Liver (tissue), 9 donors: Measurements from ENCODE around the gene METTL14. TPM values are rescaled to one million over a fixed set of nuclear protein-coding genes. Genes with fewer than 3 reads are reported as not detected.

Experiments used
- DNase-seq: peaks from one replicate; pipeline ENCODE4 v3.0.0-alpha.2; 2017; ENCODE audit warnings: low spot score
- H3K27ac ChIP-seq, 2 donors: one replicate each; pipeline ENCODE4 v1.7.0; 2013; ENCODE audit warnings: inconsistent platforms in 2 of 2, low read length in 2 of 2, control low read depth in 1 of 2, low read depth in 1 of 2, mild to moderate bottlenecking in 1 of 2
- H3K27me3 ChIP-seq, 4 donors: one replicate each; pipeline versions ENCODE4 v1.6.1 to v1.7.0; 2013; ENCODE audit warnings: low read length in 3 of 4, inconsistent platforms in 1 of 4, mild to moderate bottlenecking in 1 of 4, moderate library complexity in 1 of 4; ENCODE audit not compliant: control insufficient read depth in 4 of 4, insufficient read depth in 4 of 4
- H3K36me3 ChIP-seq, 4 donors: one replicate each; pipeline versions ENCODE4 v1.6.1 to v1.7.0; 2013; ENCODE audit warnings: low read length in 3 of 4, mild to moderate bottlenecking in 3 of 4, low read depth in 1 of 4, moderate library complexity in 1 of 4; ENCODE audit not compliant: control insufficient read depth in 4 of 4, insufficient read depth in 3 of 4
- H3K4me1 ChIP-seq, 4 donors: one replicate each; pipeline versions ENCODE4 v1.6.1 to v1.7.0; 2013; ENCODE audit warnings: low read length in 3 of 4, mild to moderate bottlenecking in 3 of 4, moderate library complexity in 1 of 4; ENCODE audit not compliant: control insufficient read depth in 4 of 4, insufficient read depth in 4 of 4
- H3K4me3 ChIP-seq, 3 donors: one replicate each; pipeline versions ENCODE4 v1.6.1 to v1.7.0; 2013; ENCODE audit warnings: low read length in 3 of 3, control low read depth in 1 of 3, low read depth in 1 of 3, mild to moderate bottlenecking in 1 of 3
- H3K9ac ChIP-seq, 2 donors: one replicate each; pipeline ENCODE4 v1.7.0; 2013; ENCODE audit warnings: low read length in 2 of 2, mild to moderate bottlenecking in 2 of 2, moderate library complexity in 2 of 2, control low read depth in 1 of 2, low read depth in 1 of 2
- H3K9me3 ChIP-seq, 4 donors: one replicate each; pipeline versions ENCODE4 v1.6.1 to v1.7.0; 2013; ENCODE audit warnings: low read length in 3 of 4; ENCODE audit not compliant: control insufficient read depth in 4 of 4
- ATF3 ChIP-seq: IDR thresholded peaks from 2 replicates; pipeline ENCODE4 v1.6.1; 2016; ENCODE audit warnings: antibody characterized with exemption
- CTCF ChIP-seq: fragments of 150-350 bp; IDR thresholded peaks from 2 replicates; pipeline ENCODE4 v1.5.1; 2017; ENCODE audit warnings: improper control_type of control experiment, low read depth, low read length; ENCODE audit not compliant: missing input control
- EGR1 ChIP-seq, 2 donors: IDR thresholded peaks; 2 replicates each; pipeline ENCODE4 v1.6.1; 2016 to 2018; ENCODE audit warnings: antibody characterized with exemption in 2 of 2, low read depth in 2 of 2
- FOXA1 ChIP-seq: IDR thresholded peaks from 2 replicates; pipeline ENCODE4 v1.6.1; 2016; ENCODE audit warnings: antibody characterized with exemption
- FOXA2 ChIP-seq: IDR thresholded peaks from 2 replicates; pipeline ENCODE4 v1.6.1; 2016; ENCODE audit warnings: antibody characterized with exemption
- GABPA ChIP-seq, 2 donors: IDR thresholded peaks in 1 of 2; conservative IDR thresholded peaks in 1 of 2; 2 replicates each; pipeline ENCODE4 v1.6.1; 2016; ENCODE audit warnings: antibody characterized with exemption in 2 of 2, mild to moderate bottlenecking in 1 of 2, moderate library complexity in 1 of 2
- HNF4A ChIP-seq, 2 donors: conservative IDR thresholded peaks; 2 replicates each; pipeline ENCODE4 v1.6.1; 2016; ENCODE audit warnings: antibody characterized with exemption in 2 of 2, mild to moderate bottlenecking in 2 of 2
- HNF4G ChIP-seq: IDR thresholded peaks from 2 replicates; pipeline ENCODE4 v1.6.1; 2016; ENCODE audit warnings: antibody characterized with exemption
- JUND ChIP-seq, 2 donors: IDR thresholded peaks; 2 replicates each; pipeline ENCODE4 v1.6.1; 2016; ENCODE audit warnings: antibody characterized with exemption in 2 of 2
- NR2F2 ChIP-seq: IDR thresholded peaks from 2 replicates; pipeline ENCODE4 v1.6.1; 2016; ENCODE audit warnings: antibody characterized with exemption
- RAD21 ChIP-seq, 2 donors: IDR thresholded peaks; 2 replicates each; pipeline ENCODE4 v1.6.1; 2016; ENCODE audit warnings: antibody characterized with exemption in 2 of 2, mild to moderate bottlenecking in 2 of 2
- RXRA ChIP-seq, 2 donors: IDR thresholded peaks; 2 replicates each; pipeline ENCODE4 v1.6.1; 2017 to 2018; ENCODE audit warnings: antibody characterized with exemption in 2 of 2, mild to moderate bottlenecking in 1 of 2
- SP1 ChIP-seq: IDR thresholded peaks from 2 replicates; pipeline ENCODE4 v1.6.1; 2018; ENCODE audit warnings: antibody characterized with exemption, mild to moderate bottlenecking
- TAF1 ChIP-seq: conservative IDR thresholded peaks from 2 replicates; pipeline ENCODE4 v1.6.1; 2016; ENCODE audit warnings: antibody characterized with exemption, mild to moderate bottlenecking
- YY1 ChIP-seq: IDR thresholded peaks from 2 replicates; pipeline ENCODE4 v1.6.1; 2016; ENCODE audit warnings: antibody characterized with exemption, mild to moderate bottlenecking
- ZBTB33 ChIP-seq: IDR thresholded peaks from 2 replicates; pipeline ENCODE4 v1.6.1; 2016; ENCODE audit warnings: antibody characterized with exemption
- WGBS: extraction: QIAGEN DNeasy Blood & Tissue Kit; methylation state at CpG from one replicate; pipeline ENCODE4 v1.1.7; 2013; 5-methylcytosine and 5-hydroxymethylcytosine counted together
- polyA plus RNA-seq, 2 donors: library from polyadenylated mRNA; stranded (reverse) in 1 of 2; unstranded in 1 of 2; fragments of 200-250 nt in 1 of 2; fragments of >200 nt in 1 of 2; fragmentation: Nextera tagmentation in 1 of 2; extraction: Ambion mirVana in 1 of 2; gene quantifications; one replicate each; pipeline versions ENCODE4 v1.2.1 to v1.2.3, GENCODE V29; 2013 to 2015
- total RNA-seq, 2 donors: library from RNA; depleted of rRNA; stranded (reverse); fragments of >200 nt; gene quantifications; one replicate each; pipeline ENCODE4 v1.2.3, GENCODE V29; 2014
- TF ChIP-seq, protein P1 (sequence below): IDR thresholded peaks from 2 replicates; pipeline ENCODE4 v1.6.1; 2016; ENCODE audit warnings: antibody characterized with exemption, mild to moderate bottlenecking
- TF ChIP-seq, protein P2 (sequence below): IDR thresholded peaks from 2 replicates; pipeline ENCODE4 v1.6.1; 2016; ENCODE audit warnings: antibody characterized with exemption
- donor health status: healthy.
- donor health status: healthy.
- donor health status: healthy.
- donor health status: healthy.
- donor health status: healthy.

The METTL14 gene
- total and polyA plus RNA-seq, 4 donors = 8.2 to 25.5 (median 16.7) TPM

GRCh38 chr4:118751629-118752323, 66.6 kb downstream of the METTL14 start:
- H3K27me3 ChIP-seq = no peaks in the 10 kb centered on the region
- no peak for DNase-seq
- no peak overlapping the region for H3K9ac ChIP-seq
- no peak overlapping the region for H3K4me3 ChIP-seq
- peaks cover 2 to 23% (median 11%) of the 10 kb centered on the region in 4 donors for H3K4me1 ChIP-seq
- TF ChIP-seq RXRA (IDR thresholded peaks at IDR 0.05) = peak in 1 of 2 donors; percentile 16
- TF ChIP-seq HNF4A (conservative IDR thresholded peaks at IDR 0.05) = no peak
- TF ChIP-seq, protein P1, sequence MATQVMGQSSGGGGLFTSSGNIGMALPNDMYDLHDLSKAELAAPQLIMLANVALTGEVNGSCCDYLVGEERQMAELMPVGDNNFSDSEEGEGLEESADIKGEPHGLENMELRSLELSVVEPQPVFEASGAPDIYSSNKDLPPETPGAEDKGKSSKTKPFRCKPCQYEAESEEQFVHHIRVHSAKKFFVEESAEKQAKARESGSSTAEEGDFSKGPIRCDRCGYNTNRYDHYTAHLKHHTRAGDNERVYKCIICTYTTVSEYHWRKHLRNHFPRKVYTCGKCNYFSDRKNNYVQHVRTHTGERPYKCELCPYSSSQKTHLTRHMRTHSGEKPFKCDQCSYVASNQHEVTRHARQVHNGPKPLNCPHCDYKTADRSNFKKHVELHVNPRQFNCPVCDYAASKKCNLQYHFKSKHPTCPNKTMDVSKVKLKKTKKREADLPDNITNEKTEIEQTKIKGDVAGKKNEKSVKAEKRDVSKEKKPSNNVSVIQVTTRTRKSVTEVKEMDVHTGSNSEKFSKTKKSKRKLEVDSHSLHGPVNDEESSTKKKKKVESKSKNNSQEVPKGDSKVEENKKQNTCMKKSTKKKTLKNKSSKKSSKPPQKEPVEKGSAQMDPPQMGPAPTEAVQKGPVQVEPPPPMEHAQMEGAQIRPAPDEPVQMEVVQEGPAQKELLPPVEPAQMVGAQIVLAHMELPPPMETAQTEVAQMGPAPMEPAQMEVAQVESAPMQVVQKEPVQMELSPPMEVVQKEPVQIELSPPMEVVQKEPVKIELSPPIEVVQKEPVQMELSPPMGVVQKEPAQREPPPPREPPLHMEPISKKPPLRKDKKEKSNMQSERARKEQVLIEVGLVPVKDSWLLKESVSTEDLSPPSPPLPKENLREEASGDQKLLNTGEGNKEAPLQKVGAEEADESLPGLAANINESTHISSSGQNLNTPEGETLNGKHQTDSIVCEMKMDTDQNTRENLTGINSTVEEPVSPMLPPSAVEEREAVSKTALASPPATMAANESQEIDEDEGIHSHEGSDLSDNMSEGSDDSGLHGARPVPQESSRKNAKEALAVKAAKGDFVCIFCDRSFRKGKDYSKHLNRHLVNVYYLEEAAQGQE = no peak
- no peak for TF ChIP-seq EGR1 (IDR thresholded peaks at IDR 0.05; ENCODE audit: low read depth in 2 of 2)
- TF ChIP-seq YY1 = no peak
- no peak for TF ChIP-seq NR2F2
- TF ChIP-seq JUND (IDR thresholded peaks at IDR 0.05) = no peak
- no peak for TF ChIP-seq TAF1
- TF ChIP-seq RAD21 (IDR thresholded peaks at IDR 0.05) = no peak
- no peak for TF ChIP-seq ATF3
- no peak for TF ChIP-seq ZBTB33
- TF ChIP-seq, protein P2, sequence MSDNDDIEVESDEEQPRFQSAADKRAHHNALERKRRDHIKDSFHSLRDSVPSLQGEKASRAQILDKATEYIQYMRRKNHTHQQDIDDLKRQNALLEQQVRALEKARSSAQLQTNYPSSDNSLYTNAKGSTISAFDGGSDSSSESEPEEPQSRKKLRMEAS = no peak
- TF ChIP-seq HNF4G = no peak
- TF ChIP-seq FOXA2 = no peak
- no peak for TF ChIP-seq CTCF
- peak; percentile 10 for TF ChIP-seq SP1
- TF ChIP-seq FOXA1 = no peak
- no peak for TF ChIP-seq GABPA (IDR thresholded peaks at IDR 0.05 in 1 of 2, conservative IDR thresholded peaks at IDR 0.05 in 1 of 2)
- WGBS = 90% methylated on average over 2 of the region's 2 CpGs
- H3K9me3 ChIP-seq = no peaks in the 10 kb centered on the region
- H3K36me3 ChIP-seq = peaks cover 4 to 12% (median 9%) of the 10 kb centered on the region in 4 donors
- no peak overlapping the region for H3K27ac ChIP-seq
